K562 (cell line): ENCODE results near the gene TRDN. TPM values are rescaled to one million over a fixed set of nuclear protein-coding genes. Genes with fewer than 3 reads are reported as not detected.

Experiments
- ATF3 ChIP-seq, 2 experiments: fragments of 450-650 bp in 1 of 2; sonication (generic) in 1 of 2; formaldehyde crosslinking in 1 of 2; IDR thresholded peaks in 1 of 2; conservative IDR thresholded peaks in 1 of 2; 2 replicates each; pipeline versions ENCODE4 v1.6.1 to v1.8.1; 2016 to 2023; ENCODE audit warnings: mild to moderate bottlenecking in 2 of 2, moderate library complexity in 2 of 2, inconsistent platforms in 1 of 2, missing genetic modification reagents in 1 of 2
- ATF4 ChIP-seq: fragments of 450-650 bp; formaldehyde crosslinking; IDR thresholded peaks from 2 replicates; pipeline ENCODE4 v1.4.0; 2022; ENCODE audit warnings: mild to moderate bottlenecking, moderate library complexity
- CBFA2T2 ChIP-seq: fragments of 450-650 bp; conservative IDR thresholded peaks from 2 replicates; pipeline ENCODE4 v1.6.1; 2017; ENCODE audit warnings: mild to moderate bottlenecking
- CEBPB ChIP-seq: fragments of 450-650 bp; IDR thresholded peaks from 2 replicates; pipeline ENCODE4 v1.6.1; 2016; ENCODE audit warnings: missing genetic modification characterization, missing compliant biosample characterization
- CEBPG ChIP-seq, 3 experiments: fragments of 200-800 bp in 1 of 3; sonication (Bioruptor generic) in 1 of 3; sonication (generic) in 1 of 3; formaldehyde crosslinking in 1 of 3; IDR thresholded peaks in 2 of 3; conservative IDR thresholded peaks in 1 of 3; 2 replicates each; pipeline versions ENCODE4 v1.6.1 to v1.8.0; 2016 to 2022; ENCODE audit warnings: missing compliant biosample characterization in 2 of 3, missing genetic modification characterization in 2 of 3, mild to moderate bottlenecking in 1 of 3, missing genetic modification reagents in 1 of 3
- IRF2 ChIP-seq: sonication (generic); formaldehyde crosslinking; IDR thresholded peaks from 2 replicates; pipeline ENCODE4 v1.8.1; 2022; ENCODE audit warnings: mild to moderate bottlenecking, missing genetic modification reagents
- OTX1 ChIP-seq: fragments of 450-650 bp; formaldehyde crosslinking; IDR thresholded peaks from 2 replicates; pipeline ENCODE4 v1.4.0; 2022; ENCODE audit warnings: mild to moderate bottlenecking
- PHF8 ChIP-seq: fragments of 200-600 bp; sonication (generic); IDR thresholded peaks from 2 replicates; pipeline ENCODE4 v1.6.1; 2012; ENCODE audit warnings: mixed run types, mild to moderate bottlenecking, inconsistent platforms, low read length, moderate library complexity, borderline replicate concordance
- PREB ChIP-seq: sonication (generic); formaldehyde crosslinking; IDR thresholded peaks from 2 replicates; pipeline ENCODE4 v1.8.1; 2023; ENCODE audit warnings: mild to moderate bottlenecking, missing genetic modification reagents
- RAD21 ChIP-seq, 2 experiments: fragments of 250-450 bp in 1 of 2; fragments of 450-650 bp in 1 of 2; sonication (Bioruptor Pico) in 1 of 2; formaldehyde crosslinking in 1 of 2; IDR thresholded peaks in 1 of 2; conservative IDR thresholded peaks in 1 of 2; 2 replicates each; pipeline versions ENCODE4 v1.4.0 to v1.8.0; 2020 to 2022; ENCODE audit warnings: mild to moderate bottlenecking in 2 of 2, moderate library complexity in 1 of 2
- RBM25 ChIP-seq: fragments of 200-400 bp; formaldehyde crosslinking; IDR thresholded peaks from 2 replicates; pipeline ENCODE4 v1.6.1; 2018; ENCODE audit warnings: low read length, low read depth, moderate library complexity; ENCODE audit not compliant: severe bottlenecking
- RBM34 ChIP-seq: fragments of 200-400 bp; formaldehyde crosslinking; IDR thresholded peaks from 2 replicates; pipeline ENCODE4 v1.6.1; 2018; ENCODE audit warnings: low read length, borderline replicate concordance; ENCODE audit not compliant: insufficient read depth
- TRIM24 ChIP-seq, 2 experiments: fragments of 450-650 bp; IDR thresholded peaks; 2 replicates each; pipeline ENCODE4 v1.6.1; 2016
- TSC22D4 ChIP-seq: fragments of 450-650 bp; IDR thresholded peaks from 2 replicates; pipeline ENCODE4 v1.6.1; 2016; ENCODE audit warnings: missing genetic modification characterization, missing biosample characterization, control low read depth
- TSHZ1 ChIP-seq: fragments of 250-450 bp; sonication (Bioruptor Pico); IDR thresholded peaks from 2 replicates; pipeline ENCODE4 v1.4.0; 2020; ENCODE audit warnings: mild to moderate bottlenecking, moderate library complexity
- ZBTB33 ChIP-seq: sonication (generic); formaldehyde crosslinking; IDR thresholded peaks from 2 replicates; pipeline ENCODE4 v1.8.1; 2023; ENCODE audit warnings: mild to moderate bottlenecking, missing genetic modification reagents
- ZNF699 ChIP-seq: fragments of 250-450 bp; sonication (Bioruptor Pico); IDR thresholded peaks from 2 replicates; pipeline ENCODE4 v1.8.0; 2021; ENCODE audit warnings: mild to moderate bottlenecking, moderate library complexity; ENCODE audit not compliant: insufficient replicate concordance
- ZNF780A ChIP-seq: fragments of 250-450 bp; sonication (Bioruptor Pico); IDR thresholded peaks from 2 replicates; pipeline ENCODE4 v1.5.0; 2021; ENCODE audit warnings: mild to moderate bottlenecking
- polyA plus RNA-seq, 8 experiments: library from polyadenylated mRNA; depleted of rRNA in 4 of 8; stranded (reverse) in 5 of 8; unstranded in 3 of 8; fragments of >200 nt; fragmentation: Nextera tagmentation in 2 of 8; fragmentation: Illumina TruSeq in 1 of 8; extraction: Ambion mirVana in 2 of 8; extraction: Trizol in 1 of 8; gene quantifications; 2 replicates each; pipeline versions ENCODE4 v1.2.1 to v1.2.3, GENCODE V29; 2011 to 2014; ENCODE audit warnings: inconsistent platforms in 1 of 8, missing spikeins in 1 of 8
- total RNA-seq, 7 experiments: library from RNA; depleted of rRNA in 6 of 7; stranded (reverse); fragments of >200 nt in 6 of 7; fragmentation: Illumina TruSeq in 2 of 7; extraction: Trizol in 2 of 7; gene quantifications; 2 replicates each; pipeline versions ENCODE4 v1.2.1 to v1.2.3, GENCODE V29; 2011 to 2021; ENCODE audit warnings: low replicate concordance in 1 of 7

The TRDN gene
- total and polyA plus RNA-seq, 9 of the 15 experiments (the other 6 are each of a cell fraction or from before 2014, with no cell fraction given): 0.05 to 0.50 (median 0.16) TPM

DNA sequence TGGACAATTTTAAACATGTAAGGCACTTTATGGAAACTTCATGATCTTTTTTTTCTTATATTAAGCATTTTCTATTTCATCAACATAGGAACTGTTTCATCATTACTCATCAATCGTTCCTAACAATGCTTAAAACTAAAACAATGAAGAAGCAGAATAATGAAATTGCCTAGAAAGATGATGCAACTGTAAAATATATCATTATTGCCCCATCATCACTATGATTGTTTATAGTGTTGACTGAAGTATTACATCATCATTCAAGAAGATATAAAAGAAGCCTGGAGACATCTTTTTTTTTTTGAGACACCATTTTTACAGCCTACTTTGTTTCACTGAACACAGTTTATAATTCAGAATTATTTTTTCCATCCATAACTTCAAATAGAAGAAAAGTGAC lies 147.2 kb downstream of the TRDN start (continued):
- TF ChIP-seq RAD21 (CRISPR knock-in tag; conservative IDR thresholded peaks at IDR 0.05 in 1 of 2, IDR thresholded peaks at IDR 0.05 in 1 of 2) (no peak), CBFA2T2 (no peak), TSHZ1 (CRISPR knock-in tag) (no peak), PREB (CRISPR knock-in tag) (no peak), CEBPB (tag) (peak; percentile 81), OTX1 (CRISPR knock-in tag) (no peak), PHF8 (no peak), RBM25 (no peak), ZBTB33 (no peak), ATF4 (CRISPR knock-in tag) (no peak), TSC22D4 (tag) (no peak), ZNF780A (CRISPR knock-in tag) (no peak), ATF3 (IDR thresholded peaks at IDR 0.05) (peak; percentile 87), ATF3 (CRISPR knock-in tag; conservative IDR thresholded peaks at IDR 0.05) (no peak), IRF2 (CRISPR knock-in tag) (no peak), CEBPG (CRISPR knock-in tag; IDR thresholded peaks at IDR 0.05) (no peak), CEBPG (tag; conservative IDR thresholded peaks at IDR 0.05 in 1 of 2, IDR thresholded peaks at IDR 0.05 in 1 of 2) (peak; percentile 53 to 87), ZNF699 (CRISPR knock-in tag) (no peak), TRIM24 (IDR thresholded peaks at IDR 0.05) (peak in 1 of 2 experiments; percentile 53; a peak in 1 of 4 replicates), RBM34 (no peak)
